HG02973 (cell line): Measurements from ENCODE around the gene KRTAP10-2.

Source experiments
- ATAC-seq: cut with Tn5 transposase; IDR thresholded peaks from one replicate; pipeline ENCODE4 v1.9.1; 2021; ENCODE audit warnings: moderate library complexity; ENCODE audit not compliant: unreplicated experiment

Gene KRTAP10-2

DNA sequence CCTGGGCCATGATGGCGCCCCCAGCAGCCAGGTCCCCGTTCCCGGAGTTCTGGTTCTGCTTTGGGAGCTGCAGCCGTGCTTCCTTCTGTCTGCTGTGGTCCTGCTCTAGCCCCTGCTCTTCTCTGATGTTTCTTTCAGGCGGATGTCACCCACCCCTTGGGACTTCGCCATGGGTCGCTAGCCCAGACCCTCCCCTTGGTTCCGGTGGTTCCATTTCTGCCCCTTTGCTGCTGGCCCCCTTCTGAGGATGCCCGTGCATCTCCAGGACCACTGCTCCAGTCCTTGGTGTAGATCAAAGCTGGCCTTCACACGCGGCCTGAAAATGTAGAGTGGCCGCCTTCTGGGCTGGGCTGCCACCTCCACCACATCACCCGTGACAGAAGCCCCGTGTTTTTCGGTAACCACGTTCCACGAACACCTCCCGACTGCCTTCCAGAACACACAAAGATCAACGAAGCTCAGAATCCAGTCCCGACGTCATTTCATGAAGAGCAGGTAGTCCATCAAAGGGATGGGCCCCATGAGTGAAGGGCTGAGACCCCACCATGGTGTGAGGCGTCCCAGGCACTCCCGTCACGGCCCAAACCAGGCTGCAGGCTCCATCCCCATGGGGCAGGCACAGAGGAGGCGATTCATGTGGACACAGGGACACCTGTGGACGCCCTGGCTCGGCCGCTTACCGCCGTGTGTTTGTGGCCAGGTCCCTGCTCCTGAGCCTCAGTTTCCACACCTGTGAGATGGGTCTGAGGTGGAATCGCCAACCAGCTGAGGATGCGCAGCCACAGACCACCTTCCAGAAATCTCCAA lies 35.7 kb downstream of the KRTAP10-2 start:
- ATAC-seq: no peak

DNA sequence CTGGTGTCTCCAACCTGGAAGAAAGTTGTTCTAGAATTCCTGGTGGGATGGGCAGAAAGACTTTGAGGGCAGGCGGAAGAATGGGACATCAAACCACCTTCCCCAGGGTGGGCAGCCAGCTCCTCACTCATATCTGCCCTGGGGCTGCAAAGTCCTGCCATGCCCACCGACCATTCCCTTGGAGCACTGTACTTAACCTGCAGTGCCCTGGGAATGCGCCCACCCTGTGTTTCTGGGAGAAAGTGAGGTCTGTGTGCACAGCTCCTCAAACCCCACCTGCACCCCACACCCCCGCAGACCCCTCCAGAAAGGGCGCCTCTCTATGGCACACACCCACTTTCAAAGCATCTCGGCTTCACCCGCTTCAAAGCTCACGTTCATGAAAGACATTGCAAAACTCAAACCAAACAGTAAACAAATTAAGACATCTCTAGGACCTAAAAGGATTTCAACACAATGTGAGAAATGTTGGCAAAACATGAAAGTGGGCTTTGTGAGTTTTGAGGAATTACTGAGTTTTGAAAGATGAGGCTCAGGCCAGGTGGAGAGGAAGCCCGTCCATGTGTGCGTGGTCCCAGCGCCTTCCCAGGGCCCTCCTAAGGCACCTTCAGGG lies 36.5 kb downstream of the KRTAP10-2 start:
- no peak for ATAC-seq

DNA sequence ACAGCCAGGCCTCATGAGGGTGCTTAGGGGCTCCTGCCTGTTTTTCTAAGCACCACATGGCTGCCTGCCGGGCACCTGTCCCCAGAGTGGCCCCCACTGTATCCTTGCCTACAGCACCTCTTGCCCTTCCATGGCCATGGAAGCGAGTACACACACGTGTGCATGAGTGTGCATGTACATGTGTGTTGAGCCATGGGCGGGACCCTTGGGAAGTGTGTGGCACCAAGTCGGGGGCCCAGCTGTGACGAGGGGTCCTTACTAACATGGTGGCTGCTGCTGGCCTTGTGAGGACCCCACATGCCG lies 37.1 kb downstream of the KRTAP10-2 start:
- ATAC-seq: no peak

DNA sequence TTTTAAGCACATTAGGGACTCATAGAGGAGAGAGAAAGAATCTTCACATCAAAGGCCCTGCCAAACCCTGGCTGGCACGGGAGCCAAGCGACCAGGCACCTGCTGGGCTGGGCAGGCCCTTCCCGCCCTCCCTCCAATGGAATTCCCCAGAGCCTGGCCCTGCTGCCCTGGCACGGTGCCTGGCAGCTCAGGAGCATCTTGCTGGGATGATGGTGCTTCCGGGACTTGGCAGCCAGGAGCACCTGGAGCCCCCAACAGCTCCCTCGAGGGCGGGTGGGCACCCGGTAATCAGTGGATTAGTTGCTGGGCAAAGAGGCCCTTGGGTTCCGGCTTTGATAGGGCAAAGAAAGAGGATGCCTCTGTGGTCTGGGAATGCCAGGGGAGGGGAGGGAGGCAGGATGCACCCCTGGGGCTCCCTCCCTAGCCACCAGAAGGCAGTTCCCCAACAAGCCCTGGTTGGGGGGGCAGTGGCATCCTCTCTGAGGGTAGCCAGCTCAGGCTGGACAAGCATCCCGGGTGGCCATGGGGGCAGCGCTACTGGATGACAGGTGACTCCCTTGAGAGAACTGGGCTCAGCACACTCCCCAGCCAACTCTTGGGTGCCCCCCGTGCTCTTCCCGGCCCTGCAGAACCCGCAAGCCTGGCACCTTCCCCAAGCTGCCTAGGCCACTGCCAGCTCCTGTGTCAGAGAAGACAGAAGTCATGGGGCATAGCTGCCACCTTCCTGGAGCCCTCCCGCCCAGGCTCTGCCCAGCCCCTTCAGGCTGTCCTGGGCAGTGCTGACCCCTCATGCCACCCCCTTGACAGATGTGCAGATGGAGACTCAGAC lies 37.7 kb downstream of the KRTAP10-2 start:
- ATAC-seq: no peak

DNA sequence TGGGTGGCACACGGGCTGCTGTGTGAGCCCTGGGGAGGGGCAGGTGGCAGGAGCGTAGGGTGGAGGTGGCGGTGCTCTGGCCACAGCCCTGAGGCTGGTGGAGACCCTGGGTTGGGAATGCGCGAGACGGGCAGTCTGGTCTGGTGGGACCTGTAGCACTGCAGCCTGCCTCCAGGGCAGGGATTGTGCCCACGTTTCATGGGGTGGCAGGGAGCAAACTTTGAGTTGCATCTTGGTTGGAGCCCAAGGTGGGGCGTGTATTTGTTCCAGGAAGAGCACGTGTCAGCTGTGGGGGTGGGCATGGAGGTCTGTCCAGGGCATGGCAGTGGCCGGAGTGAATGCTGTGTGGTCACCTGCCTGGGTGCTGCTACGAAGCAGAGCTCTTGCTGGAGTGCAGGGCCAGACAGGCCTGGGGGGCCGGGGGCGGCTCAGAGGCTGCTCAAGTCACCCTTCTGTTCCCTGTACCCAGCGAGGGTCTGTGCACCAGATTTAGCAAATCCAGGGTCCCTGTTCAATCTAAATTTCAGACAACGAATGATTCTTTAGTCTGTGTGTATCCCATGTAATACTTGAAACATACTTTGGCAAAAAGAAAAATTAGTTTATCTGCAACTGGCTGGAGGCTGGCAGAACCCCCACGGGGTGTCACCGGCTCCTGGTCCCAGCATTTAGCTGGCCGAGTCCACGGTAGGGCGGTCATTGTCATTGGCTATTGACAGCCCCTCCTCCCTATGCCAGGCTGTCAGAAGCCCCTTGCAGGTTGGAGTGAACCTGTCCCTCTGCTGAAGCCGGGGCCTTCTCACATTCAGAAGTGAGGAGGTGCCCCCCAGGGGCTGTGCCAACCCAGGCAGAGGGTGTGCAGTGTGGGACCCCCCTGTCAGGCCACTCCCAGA lies 38.6 kb downstream of the KRTAP10-2 start:
- ATAC-seq: no peak

DNA sequence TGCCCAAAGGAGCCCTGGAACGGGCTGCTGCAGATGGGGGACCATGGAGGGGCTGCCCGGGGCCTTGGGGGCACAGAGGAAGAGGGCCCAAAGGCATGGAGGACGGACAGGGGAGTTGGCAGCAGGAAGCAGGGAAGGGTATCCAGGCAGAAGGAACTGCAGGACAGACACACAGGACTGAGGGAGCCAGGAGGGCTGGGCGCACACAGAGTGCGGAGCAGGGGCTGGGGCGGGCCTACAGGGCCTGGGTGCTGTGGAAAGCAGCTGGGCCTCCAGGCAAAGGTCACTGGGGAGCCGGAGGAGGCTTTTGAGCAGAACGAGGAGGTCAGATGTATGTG lies 39.4 kb downstream of the KRTAP10-2 start:
- ATAC-seq: no peak

DNA sequence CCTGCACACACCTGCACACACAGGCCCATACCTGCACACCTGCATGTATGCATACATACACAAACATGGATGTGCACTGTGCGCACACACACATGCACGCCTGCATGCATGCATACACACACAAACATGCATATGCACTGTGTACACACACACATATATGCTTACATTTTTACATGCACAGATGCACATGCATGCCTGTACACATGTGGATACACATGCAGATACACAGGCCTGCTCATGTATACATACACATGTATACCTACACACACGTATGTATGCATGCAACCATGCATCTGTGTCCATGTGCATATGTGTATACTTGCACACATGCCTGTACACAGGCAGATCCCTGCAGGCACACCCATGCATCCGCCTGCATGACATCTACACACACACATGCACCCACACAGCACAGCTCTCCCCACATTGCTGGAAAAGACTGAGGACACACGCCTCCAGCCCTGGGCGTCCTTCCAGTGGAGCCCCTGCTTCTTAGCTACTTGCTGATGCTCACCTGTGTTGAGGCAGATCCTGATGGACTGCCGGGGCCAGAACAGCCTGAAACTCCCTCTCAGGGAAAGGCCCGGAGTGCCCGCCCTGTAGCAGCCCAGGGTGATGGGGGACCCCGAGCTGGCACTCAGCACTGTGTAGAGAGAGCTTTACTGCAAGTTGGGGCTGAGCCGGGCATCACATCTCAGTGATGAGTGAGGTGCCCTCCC lies 39.9 kb downstream of the KRTAP10-2 start:
- ATAC-seq: no peak

DNA sequence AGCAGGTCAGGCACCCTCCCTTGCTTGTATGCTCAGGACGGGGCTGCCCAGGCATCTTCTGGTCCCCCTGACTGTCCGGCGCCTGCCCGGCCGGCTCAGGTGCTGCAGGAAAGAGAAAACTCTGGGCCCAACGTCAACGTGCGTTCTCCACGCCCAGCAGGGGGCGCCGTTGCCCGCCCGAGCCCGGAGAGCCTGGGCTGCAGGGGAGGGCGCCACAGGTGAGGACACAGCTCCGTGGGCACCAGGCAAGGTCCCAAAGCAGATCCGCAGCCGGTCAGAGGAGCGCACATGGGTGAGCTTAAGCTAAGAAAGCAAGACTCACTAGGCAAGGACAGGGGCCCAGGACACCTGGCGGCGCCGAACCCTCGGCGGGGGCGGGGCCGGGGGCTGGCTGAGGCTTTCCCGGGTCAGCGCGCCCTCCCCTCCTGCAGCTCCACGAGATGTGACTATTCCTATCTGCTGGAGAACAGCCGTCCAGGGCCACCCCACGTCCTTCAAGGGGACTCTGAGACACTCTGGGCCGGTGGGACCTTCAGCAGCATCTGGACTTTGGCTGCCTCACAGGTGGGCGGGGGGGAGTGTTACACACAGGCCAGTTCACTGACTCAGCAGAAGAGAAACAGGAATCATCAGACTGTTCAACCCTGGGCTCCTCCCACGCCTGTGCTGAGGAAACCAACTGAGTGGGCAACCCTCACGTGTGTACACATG lies 40.6 kb downstream of the KRTAP10-2 start:
- no peak for ATAC-seq

DNA sequence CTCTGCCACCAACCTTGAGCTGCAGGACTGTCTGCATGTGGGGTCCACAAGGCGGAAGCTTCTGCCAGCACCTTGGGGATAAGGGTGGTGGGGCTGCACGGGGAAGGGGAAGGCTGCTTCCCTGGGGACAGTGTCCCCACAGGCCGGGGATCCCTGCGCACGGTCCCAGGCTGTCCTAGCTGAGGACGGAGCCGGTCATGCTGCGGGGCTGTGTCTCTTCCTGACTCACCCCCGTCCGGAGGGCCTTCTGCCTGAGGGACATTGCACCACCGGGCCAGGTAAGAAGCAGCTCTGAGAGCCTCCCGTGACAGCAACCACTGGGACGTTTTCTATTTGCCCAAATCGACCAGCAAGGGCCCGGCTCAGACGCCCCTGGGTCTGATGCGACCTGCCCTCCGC lies 41.2 kb downstream of the KRTAP10-2 start:
- ATAC-seq: no peak

DNA sequence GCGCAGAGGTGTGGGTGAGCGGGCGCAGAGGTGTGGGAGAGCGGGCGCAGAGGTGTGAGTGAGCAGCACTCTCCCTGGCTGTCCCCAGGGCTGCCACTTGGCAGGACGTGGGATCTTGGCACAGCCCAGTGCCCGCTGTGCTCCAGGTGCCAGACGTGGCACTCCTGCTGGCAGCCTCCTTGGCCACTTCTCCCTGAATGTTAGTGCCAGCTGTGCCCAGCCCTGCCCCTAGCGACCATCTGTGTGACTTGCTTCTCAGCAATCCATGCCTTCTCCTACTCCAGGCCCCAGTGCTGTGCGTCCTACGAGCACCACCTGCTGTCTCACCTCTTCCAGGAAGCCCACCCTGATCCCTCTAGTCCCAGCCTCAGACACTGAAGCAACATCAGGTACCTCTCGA lies 41.8 kb downstream of the KRTAP10-2 start:
- no peak for ATAC-seq

DNA sequence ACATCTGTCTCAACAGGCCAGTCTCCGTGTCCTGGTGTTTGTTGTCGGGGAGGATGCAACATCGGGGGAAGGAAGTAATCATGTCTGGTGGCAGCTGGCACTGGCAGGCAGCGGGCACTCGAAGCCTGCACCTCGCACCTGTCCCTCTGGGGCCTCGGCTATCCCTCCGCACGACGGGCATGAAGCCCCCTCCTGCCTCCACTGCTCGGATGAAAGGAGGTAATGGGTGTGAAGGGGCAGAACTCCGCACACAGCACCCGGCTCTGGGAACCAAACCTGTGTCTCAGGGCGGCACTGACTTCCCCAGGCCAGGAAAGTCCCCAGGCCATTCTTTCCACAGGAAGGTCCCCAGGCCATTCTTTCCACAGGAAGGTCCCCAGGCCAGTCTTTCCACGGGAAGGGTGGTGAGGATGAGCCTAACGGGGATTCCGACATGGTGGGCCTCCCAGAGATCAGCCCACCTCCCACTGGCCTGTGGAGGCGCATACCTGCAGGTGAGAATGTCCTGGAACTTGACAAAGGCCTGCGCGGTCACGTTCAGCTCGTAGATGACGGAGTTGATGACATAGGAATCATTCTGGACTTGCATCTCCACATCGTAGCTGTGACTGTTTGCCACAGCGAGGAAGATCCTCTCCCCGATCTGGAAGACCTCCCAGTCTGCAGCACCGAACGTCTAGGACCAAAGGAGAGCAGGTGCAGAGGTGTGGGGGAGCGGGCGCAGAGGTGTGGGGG lies 42.4 kb downstream of the KRTAP10-2 start:
- no peak for ATAC-seq

DNA sequence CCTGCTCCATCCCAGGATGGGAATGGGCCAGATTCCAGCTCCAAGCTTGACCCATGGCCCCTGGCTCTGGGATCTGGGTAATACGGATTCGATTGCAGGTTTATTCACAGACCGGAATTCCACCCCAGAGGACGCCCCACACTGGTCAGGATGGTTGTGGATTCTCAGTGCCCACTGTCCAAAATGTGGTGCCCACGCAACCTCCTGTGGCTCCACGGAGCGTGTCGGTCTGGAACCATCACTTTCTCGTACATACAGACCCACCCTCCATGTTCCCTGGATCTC lies 42.9 kb downstream of the KRTAP10-2 start:
- no peak for ATAC-seq

DNA sequence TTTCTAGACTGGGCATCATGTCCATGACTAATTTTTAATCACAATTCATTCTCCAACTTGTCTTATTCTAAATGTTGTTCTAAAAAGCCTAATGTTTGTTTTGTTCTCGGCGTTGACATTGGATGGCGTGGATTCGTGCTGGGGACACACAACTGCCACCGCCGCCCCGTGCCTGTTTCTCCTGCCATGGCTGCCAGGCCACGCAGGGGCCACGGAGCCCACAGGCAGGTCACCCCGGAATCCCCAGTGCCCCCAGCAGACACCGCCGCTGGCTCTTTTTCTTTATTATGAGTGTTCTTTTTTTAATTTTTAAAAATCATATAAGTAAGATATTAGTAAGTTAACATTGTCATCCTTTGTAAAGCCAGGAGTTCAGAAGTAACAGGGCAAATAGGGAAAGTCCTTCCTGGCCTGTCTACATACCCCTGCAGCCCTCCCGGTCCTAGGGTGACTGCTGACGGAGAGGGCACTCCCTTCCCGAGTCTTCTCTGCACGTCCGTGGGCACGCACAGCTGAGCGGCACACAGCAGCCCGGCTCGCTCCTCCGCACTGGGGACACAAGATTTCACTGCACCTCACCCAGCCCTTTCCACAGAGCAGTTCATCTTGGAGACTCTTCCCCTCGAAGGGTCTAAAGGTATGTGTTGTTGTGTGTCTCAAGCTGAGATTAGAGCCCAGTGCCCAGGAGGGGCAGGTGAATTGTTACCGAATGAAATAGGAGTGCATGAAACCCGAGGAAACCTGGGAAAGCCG lies 43.5 kb downstream of the KRTAP10-2 start:
- ATAC-seq: no peak

DNA sequence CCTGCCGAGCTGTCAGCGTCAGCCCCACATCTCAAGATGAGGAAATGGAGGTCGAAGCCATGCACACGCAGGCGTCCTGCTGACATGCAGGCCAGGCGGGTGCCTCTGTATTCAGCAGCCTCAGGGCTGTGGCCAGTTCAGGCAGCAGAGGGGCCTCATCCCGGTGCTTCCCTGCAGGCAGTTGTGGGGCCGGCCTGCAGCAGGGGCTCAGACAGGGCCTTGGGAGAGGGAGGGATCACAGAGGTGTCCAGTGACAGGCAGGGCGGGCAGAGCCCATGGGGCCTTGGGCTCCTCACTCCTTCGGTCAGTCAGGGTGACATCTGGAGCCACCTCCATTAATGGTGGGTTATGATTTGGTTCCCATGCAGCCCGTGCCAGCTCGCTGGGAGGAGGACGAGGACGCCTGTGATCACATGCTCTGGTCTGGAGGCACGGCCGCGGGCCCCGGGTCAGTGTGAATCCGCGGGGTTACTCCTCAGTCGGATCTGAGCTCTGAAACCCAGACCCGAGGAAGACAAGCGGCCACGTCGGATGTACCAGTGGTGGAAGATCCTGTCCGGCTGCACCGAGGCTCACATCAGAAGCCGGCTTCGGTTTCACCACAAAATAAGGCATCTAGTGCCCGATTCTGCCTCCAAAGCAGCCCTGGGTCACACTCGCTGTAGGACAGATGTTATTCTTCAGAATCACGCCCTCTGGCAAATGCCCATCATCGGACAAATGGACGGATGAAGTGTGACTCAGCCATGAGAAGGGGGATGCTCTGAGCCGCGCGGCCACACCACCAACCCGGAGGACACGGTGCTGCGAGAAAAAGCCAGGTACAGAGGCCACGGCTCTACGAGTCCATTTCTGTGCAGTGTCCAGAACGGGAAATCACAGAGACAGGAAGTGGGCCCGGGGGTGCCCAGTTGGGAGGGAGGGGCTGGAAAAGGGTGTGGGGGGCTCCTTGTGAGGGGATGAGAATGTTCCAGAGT lies 44.7 kb downstream of the KRTAP10-2 start:
- ATAC-seq: no peak

DNA sequence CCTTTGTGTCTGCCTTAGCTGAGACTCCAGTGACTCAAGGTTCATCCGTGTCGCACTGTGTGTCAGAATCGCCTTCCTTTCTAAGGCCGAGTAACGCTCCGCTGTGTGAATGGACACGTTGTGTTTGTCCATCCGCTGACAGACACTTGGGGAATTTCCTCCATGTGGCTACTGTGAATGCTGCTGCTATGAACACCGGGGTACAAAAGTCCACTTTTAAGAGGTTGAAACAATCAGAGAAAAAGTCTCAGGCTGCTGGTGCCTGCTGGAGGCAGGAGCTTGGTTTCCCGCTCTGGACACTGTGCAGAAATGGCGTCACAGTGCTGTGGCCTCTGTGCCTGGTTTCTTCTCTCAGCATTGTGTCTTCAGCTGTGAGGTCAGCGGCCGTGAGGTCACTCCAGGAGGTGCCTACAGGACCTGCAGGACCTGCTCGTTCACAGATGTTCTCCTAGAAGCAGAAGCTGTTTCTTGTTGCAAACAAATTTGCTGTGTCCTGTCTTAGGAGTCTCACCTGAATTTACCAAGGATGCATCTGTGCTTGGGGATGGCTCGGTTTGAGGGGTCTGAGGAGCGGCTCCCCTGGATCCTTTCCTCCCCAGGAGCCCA lies 45.5 kb downstream of the KRTAP10-2 start:
- ATAC-seq: no peak

DNA sequence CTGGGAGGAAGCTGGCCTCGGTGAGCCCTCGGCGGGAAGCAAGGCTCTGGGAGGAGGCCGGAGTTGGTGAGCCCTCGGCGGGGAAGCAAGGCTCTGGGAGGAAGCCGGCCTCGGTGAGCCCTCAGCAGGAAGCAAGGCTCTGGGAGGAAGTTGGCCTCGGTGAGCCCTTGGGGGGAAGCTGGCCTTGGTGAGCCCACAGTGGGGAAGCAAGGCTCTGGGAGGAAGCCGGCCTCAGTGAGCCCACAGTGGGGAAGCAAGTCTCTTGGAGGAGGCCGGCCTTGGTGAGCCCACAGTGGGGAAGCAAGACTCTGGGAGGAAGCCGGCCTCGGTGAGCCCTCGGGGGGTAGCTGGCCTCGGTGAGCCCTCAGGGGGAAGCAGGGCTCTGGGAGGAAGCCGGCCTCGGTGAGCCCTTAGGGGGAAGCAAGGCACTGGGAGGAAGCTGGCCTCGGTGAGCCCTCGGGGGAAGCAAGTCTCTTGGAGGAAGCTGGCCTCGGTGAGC lies 47.4 kb downstream of the KRTAP10-2 start:
- no peak for ATAC-seq
